GM10266 (cell line): ENCODE data around the gene CHERP.

Source experiments
- DNase-seq: peaks from one replicate; pipeline ENCODE4 v3.0.0; 2012; ENCODE audit errors: extremely low spot score
- TF ChIP-seq, protein P1 (sequence below): IDR thresholded peaks from 2 replicates; pipeline ENCODE4 v1.5.1; 2012; ENCODE audit warnings: mild to moderate bottlenecking, low read depth; ENCODE audit not compliant: control insufficient read depth, insufficient read depth; ENCODE audit errors: missing control alignments

Gene CHERP

DNA sequence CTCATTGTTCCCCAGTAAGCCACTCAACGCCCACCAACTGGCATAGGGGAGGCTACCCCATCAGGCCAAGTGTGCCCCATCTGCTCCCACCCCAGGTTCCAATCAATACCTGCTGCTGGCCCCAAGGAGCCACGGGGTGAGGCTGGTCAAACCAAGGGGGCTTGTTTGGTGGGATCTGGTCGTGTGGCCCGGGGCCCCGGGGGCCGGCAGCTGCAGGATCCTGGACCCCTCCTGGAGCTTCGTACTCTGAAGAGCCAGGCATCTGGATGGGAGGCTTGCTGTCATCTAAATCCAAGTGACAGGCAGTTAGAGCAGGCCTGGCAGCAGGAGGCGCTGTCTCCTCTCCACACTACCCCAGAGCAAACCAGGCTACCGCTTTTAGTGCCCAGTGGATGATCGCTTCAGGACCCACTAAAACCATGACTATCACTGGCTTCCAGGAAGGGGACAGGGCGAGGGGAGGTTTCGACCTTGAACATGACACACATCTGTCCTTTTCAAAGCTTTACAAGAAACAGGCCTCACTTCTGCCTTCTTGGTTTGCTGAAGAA is 14.2 kb downstream of the CHERP start:
- TF ChIP-seq, protein P1, sequence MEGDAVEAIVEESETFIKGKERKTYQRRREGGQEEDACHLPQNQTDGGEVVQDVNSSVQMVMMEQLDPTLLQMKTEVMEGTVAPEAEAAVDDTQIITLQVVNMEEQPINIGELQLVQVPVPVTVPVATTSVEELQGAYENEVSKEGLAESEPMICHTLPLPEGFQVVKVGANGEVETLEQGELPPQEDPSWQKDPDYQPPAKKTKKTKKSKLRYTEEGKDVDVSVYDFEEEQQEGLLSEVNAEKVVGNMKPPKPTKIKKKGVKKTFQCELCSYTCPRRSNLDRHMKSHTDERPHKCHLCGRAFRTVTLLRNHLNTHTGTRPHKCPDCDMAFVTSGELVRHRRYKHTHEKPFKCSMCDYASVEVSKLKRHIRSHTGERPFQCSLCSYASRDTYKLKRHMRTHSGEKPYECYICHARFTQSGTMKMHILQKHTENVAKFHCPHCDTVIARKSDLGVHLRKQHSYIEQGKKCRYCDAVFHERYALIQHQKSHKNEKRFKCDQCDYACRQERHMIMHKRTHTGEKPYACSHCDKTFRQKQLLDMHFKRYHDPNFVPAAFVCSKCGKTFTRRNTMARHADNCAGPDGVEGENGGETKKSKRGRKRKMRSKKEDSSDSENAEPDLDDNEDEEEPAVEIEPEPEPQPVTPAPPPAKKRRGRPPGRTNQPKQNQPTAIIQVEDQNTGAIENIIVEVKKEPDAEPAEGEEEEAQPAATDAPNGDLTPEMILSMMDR, result peak; percentile 56
- DNase-seq, result no peak

DNA sequence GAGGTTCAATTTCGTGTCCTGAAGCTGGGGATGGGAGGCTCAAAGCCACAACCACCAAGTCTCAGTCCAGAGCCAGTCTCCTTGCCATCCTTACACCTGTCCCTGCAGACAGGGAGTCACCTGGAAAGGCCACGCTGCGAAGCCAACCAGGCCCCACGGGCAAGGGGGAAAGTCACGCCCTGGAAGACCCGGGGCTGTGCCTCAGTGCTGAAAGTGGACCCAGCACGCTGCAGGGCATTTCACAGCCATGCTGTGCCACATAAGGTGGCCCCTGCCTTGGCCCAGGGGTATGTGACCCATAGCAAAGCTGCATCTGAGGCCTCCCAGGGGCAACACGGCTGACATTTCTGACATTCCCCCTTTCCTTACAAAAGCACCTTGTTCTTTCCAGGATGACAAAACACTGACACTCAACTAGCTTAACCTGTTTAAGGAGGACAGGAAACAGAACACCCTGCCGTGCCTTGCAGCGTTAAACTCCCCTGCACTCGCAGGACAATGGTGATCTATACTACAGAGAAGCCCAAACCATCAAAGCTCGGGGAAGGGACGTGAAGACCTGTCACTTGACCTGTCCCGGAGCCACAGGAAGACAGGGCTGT is 14.8 kb downstream of the CHERP start:
- DNase-seq, result no peak
- TF ChIP-seq, protein P1, result no peak

DNA sequence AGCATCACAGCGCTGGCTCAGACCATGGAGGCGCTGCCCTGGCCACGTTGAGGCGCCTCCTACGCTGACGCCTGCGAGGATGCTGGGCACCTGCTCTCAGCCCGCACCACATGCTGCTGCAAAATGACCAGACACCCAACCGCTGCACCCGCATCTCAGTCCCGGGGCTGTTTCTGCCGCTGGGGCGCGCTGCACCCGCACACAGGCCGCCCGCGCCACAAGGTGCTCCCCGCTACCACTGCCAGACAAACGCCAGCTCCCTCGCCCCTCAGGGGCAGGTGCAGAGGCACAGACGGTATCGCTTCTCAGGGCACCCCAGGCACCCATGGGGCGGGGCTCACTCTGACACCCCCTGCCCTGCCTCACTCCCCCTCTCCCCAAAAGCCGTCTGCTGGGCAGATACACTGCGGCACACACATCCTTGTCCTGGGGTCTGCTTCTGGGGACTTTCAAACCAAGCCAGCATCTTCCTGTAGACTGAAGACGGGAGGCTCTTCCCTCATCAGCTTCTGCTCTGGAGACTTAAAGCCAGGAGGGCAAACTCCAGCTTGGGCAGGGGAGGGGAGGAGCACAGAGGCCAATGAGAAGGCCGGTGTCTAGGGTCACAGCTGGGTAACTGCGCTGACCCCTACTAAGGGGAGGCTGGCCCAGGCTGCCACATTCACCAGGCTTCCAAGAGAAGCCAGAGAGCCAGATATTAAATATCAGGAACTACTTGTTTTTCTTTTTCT is 16.3 kb downstream of the CHERP start:
- TF ChIP-seq, protein P1, result no peak
- DNase-seq, result no peak

DNA sequence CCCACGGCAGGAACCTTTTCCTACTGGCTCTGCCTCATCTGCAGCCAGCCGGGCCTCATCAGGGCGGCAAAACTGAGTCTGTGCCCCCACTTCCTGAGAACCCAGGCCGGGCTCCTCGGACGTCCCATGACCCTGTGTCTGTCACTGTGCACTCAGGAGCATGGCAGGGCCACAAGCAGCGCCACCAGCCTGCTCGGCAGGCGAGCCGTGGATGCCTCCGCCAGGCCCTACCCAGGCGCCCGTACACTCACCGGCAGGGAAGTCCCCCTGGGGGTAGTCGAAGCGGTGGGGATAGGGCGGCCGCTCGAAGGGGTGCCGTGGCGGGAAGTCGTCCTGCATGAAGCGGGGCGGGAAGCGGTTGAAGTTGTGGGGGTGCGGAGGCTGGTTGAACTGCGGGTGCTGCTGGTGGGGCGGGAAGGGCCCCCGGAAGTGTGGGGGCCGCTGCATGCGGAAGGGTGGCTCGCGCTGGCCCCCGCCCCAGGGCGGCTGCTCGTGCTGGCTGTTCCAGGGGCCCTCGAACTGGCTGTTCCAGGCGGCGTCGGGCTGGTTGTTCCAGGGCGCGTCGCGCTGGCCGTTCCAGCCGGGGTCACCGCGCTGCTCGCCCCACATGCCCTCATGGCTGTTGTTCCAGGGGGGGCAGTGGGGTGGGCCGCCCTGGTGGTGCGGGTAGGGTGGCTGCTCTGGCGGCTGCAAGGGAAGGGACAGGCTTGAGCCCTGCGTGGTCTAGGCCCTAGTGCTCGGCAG is 17.1 kb downstream of the CHERP start:
- TF ChIP-seq, protein P1, result no peak
- no peak for DNase-seq

DNA sequence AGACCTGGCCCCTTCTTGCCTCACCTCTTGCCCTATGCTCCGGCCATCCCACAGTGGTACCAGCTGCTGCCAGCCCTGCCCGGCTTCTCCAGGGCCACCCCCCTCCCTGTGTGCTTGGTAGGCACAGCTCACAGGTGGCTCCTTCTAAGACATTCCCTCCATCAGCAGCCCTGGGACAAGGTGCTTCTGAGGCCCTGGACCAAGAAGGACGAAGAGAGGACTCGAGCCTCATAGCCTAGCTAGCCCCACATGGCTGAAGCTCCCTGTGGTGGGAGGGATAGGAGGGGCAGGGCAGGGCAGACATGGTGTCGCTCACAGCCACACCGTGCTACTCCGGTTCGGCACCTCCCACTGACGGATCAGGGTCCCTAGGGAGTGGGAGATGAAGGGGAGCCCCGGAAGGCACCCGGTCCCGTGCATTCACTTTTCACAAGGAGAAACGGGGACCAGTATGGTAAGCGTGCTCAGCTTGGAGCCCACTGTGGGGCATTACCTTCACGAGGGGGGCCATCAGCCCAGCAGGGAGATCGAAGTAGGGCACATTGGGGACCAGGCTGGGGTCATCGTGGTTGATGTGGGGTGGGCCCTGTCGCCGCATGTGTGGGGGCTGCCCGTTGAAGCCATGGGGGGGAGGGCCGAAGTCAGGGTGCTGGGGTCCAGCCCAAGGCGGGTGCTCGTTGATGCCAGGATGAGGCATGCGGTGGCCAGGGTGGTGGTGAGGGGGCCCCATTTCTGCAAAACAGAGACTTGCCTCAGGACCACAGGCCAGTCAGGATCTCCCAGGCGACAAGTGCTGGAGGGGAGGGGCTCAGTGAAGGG is 19.5 kb downstream of the CHERP start:
- TF ChIP-seq, protein P1, result no peak
- no peak for DNase-seq

DNA sequence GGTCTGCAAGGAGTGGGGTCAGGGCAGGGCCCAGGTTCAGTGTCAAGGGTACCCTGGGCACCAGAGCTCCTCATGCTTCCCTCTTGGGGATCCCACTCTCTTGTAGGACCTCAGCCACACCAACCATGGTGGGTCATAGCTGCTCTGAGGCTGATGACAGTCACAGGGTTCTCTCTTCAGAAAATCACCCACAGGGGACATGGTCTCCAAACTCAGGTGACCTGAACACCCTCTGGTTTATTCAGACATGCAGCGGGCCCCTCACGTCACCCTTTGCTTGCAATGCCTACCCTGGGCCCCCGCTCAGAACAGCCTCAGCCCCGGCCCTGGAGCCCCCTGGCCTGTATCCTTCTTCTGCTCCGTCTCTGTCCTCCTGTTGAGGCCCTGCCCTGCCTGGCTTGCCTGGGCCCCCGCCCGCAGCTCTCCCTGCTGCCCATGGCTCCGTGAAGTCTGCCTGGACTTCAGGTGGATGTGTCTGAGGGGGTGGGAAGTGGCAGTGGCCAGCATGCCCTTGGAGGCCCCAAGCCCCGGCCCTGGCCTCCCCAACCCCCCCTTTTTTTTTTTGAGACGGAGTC is 20.4 kb downstream of the CHERP start:
- TF ChIP-seq, protein P1, result no peak
- DNase-seq, result peak; percentile 9
